Choroid plexus epithelial cell (primary cell): ENCODE data around the gene NFKB2.
A peak's percentile ranks its signal among the peaks of the same experiment; 100 is the strongest.

Experiments
- DNase-seq: peaks from one replicate; pipeline ENCODE4 v3.0.0-alpha.2; 2010; ENCODE audit warnings: low read depth
- H3K4me3 ChIP-seq: 2 replicates; pipeline ENCODE4 v1.5.1; 2011; ENCODE audit warnings: low read depth, mild to moderate bottlenecking, control low read depth, low read length, moderate library complexity
- CTCF ChIP-seq: conservative IDR thresholded peaks from 2 replicates; pipeline ENCODE4 v1.5.1; 2011; ENCODE audit warnings: low read depth, mild to moderate bottlenecking, control low read depth, inconsistent platforms, low read length, moderate library complexity

The NFKB2 gene

GRCh38 chr10:102431452-102432124, 36.1 kb downstream of the NFKB2 start:
- H3K4me3 ChIP-seq: peak overlapping the region; percentile 94
- peak; percentile 9 for TF ChIP-seq CTCF
- DNase-seq: peak; percentile 57

- TF ChIP-seq CTCF: no peak
- peak within 1 kb of the TSS; percentile 94 for H3K4me3 ChIP-seq
- peak; percentile 98 for DNase-seq
Observed at GRCh38 chr10:102432162-102432950, 36.9 kb downstream of the NFKB2 start, which contains the start of gene CUEDC2. Gene CUEDC2 (minus strand): TSS chr10:102432574. CDS start chr10:102425188, 7,386 bp downstream.

- no peak for DNase-seq
- no peak overlapping the region for H3K4me3 ChIP-seq
- TF ChIP-seq CTCF: no peak
Observed at GRCh38 chr10:102433619-102434046, 38.1 kb downstream of the NFKB2 start.

GRCh38 chr10:102434394-102435132, 39.1 kb downstream of the NFKB2 start:
- no peak for TF ChIP-seq CTCF
- H3K4me3 ChIP-seq: no peak overlapping the region
- DNase-seq: peak; percentile 56

- TF ChIP-seq CTCF: no peak
- peak; percentile 14 for DNase-seq
- H3K4me3 ChIP-seq: peak overlapping the region; percentile 56
Observed at GRCh38 chr10:102435133-102435497, 39.6 kb downstream of the NFKB2 start.

GRCh38 chr10:102435529-102436233, 40.2 kb downstream of the NFKB2 start:
- peak overlapping the region; percentile 56 for H3K4me3 ChIP-seq
- no peak for TF ChIP-seq CTCF
- DNase-seq: peak; percentile 38
